HG03097 (cell line): ENCODE data around the gene TMEM231.
"Not testable (repeated sequence)": the region's sequence is repeated elsewhere in the genome, so short reads cannot be mapped to it uniquely, and the experiment has no call there.

Experiments used
- ATAC-seq: cut with Tn5 transposase; IDR thresholded peaks from one replicate; pipeline ENCODE4 v1.9.1; 2021; ENCODE audit not compliant: unreplicated experiment, low FRiP score

The TMEM231 gene

DNA sequence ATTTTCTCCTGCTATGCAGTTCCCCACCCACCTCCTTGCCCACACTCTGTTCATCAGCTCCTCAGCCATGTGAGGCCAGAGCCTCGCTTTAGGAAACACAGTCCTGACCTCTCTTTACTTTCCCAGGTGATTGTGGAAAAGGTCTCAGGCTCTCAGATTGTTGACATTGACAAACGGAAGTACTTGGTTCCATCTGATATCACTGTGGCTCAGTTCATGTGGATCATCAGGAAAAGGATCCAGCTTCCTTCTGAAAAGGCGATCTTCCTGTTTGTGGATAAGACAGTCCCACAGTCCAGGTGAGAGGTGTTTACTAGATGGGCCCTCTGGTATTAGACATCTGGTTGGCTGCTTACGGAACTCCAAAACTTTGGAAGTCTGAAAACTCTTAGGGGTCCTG lies 11.9 kb upstream of the TMEM231 start:
- no peak for ATAC-seq

DNA sequence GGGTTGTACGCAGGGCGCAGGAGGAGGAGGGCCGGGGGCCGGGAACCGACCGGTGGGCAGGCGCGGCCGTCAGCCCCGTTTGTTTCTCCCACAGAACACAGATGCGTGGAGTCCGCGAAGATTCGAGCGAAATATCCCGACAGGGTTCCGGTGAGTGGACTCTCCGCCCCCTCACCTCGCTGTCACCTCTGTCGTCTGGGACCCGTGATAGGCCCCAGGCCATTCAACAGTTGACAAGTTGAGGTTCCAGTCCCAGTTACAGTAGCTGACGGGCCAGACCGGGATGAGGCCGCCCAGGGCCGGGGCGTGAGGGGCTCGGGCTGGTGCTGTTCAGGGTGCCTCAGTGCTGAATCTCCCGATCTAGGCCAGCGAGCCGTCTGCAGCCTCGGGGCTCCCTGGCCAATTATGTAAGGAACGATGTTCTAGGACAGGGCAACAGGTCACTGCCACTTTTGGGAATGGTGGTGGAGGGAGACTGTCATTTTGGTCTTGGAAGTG lies 10.8 kb upstream of the TMEM231 start:
- peak; percentile 4 for ATAC-seq

DNA sequence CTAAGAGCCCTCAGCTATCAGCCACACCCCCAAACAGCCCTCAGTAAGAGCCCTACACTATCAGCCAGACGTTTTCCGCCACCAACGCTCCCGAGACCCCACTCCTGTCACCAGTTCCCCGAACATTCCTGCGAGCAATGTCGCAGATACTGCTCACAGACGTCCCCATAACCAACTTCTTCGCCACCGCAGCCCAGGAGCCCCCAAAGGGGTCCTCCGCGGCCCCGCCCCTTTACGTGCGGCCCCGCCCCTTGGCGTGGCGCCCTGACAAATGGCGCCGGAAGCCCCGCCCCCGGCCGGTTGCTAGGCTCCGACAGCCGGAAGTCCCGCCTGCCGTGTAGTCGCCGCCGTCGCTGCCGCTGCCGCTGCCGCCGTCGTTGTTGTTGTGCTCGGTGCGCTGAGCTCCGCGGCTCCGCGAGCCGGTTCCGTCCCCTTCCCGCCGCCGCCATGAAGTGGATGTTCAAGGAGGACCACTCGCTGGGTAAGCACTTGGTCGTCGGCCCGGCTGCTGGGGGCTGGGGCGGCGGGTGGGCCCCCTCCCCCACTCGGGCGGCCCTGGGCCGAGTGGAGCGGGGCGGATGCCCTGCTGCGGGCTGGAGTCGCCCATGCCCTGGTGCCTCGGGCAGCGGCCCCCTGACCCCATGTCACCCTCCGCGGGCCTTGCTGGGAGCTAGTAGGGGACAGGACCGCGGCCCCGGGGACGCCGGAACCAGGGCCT lies 10.1 kb upstream of the TMEM231 start, which contains the start of gene GABARAPL2:
GABARAPL2 (plus strand) TSS at position 340 of the 718 bp plus-strand sequence; CDS start at position 448, 108 bp downstream.
- peak; percentile 61 for ATAC-seq

DNA sequence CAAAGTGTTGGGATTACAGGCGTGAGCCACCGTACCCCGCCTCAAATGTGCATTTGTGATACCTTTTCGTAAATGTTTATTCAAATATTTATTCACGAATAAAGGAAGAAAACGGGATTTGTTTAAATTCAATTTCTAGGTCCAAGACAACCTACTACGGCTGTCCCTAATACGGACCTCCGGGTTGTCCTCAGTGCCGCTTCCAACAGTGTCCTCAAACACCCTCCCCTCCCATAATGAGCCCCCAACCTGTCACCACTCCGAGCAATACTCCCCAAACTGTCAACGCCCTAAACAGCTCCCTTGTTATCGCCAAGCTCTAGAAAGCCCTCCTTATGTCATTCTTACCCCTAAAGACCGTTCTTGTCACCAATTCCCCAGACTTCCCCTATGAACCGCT lies 9.6 kb upstream of the TMEM231 start:
- no peak for ATAC-seq

DNA sequence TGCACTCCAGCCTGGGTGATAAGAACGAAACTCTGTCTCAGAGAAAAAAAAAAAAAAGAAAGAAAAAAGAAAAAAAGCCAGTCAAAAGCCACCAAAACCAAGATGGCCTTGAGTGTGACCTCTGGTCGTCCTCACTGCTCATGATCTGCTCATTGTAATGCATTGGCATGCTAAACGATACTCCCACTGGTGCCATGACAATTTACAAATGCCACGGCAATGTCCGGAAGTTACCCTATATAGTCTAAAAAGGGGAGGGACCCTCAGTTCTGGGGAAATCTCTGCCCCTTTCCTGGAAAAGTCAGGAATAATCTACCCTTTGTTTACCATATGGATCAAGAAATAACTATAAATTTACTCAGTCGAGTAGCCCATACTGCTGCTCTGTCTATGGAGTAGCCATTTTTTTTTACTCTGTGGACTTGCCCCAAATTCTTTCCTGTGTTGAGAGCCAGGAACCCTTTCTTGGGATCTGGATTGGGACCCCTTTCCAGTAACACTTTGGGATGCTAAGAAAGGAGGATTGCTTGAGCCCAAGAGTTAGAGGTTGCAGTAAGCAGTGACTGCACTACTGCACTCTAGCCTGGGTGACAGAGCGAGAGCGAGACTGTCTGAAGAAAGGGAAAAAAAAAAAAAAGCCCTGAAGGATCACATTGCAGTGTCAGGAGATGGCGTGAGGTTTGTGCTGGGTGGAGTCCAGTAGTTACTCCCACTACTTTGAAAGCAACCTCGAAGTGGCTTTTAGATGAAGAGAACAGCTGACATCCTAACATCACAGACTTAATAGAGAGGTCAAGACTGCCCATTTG lies 3.7 kb upstream of the TMEM231 start:
- no peak for ATAC-seq

DNA sequence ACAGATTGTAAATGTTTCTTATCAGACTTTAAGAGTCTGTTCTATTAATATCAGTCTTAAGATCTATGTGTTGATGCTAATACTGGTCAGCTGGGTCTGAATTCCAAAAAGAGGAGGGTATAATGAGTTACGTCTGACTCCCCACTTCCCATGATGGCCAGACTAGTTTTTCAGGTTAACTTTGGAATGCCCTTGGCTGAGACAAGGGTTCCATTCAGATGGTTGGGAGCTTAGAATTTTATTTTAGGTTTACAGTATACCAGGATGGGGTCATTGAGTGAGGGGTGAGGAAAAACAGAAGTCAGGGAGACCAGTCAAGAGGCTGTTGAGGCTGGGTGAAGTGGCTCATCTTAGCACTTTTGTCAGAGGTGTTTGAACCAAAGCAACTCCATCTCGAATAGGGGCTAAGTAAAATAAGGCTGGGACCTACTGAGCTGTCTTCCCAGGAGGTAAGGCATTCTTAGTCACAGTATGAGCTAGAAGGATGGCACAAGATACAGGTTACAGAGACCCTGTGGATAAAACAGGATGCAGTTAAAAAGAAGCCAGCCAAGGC lies 2.9 kb upstream of the TMEM231 start:
- ATAC-seq, result no peak

DNA sequence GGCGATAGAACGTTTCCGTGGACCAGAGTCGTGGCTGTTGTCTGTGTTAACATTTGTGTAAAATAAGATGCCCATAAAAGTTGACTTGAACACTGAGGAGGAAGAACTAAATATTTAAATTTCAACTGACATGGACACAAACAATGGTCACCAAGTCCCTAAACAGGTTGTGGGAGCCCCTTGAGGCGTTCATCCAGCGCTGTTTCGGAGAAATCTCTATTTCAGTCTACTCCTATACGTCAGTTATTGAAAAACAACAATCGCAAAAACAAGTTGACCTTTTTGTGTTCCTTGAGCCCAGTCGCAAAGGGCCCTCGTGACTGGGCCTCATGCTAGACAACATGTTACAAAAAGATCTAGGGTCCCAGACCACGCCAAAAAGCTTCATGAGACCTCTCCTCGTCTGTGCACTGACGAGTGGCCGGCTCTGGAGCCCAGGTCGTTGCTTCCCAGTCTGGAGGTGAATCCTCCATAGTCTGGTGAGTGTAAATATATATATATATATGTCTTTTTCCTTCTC lies 439 bp upstream of the TMEM231 start:
- no peak for ATAC-seq

DNA sequence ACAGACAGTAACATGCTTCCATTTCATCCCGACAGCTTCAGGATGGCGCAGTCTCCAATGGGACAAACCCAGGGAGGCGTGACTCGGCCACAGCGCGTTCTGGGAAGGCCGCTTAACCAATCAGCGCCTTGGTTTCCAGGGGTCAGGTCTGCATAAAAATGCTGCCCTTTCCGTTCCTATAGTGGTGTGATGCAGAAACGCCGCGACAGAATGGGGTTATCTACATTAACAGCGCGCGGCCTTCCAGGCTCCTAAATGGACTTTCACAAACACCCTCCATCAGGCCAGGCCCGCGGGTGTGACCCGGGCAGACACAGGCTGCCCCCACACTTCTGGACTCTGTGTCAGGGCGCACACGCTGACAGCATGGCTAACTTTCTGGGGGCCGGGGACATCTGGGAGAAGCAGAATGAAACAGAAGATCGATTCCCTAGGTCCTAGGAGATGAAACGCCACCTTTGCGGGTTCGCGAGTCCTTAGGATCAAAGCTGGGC lies 792 bp downstream of the TMEM231 start:
- ATAC-seq, result peak; percentile 17

DNA sequence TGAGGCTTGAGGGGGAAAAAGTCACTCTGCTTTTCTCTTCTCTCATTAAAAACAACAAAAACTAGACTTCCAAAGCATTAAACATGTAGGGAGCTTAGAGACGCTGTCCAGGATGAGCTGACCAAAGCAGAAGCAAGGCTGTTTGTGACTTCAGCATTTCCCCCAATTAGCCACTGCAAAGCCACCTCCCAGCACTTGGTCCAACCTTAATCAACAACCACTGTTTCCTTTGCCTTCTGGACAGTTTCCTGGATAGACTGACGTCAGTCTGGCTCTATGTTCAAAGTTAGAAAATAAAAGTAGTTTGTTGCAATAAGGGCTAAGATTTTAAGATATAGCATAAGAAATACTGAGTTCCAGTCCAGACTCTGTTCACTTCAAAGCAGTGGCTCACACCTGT lies 3.1 kb downstream of the TMEM231 start:
- no peak for ATAC-seq

DNA sequence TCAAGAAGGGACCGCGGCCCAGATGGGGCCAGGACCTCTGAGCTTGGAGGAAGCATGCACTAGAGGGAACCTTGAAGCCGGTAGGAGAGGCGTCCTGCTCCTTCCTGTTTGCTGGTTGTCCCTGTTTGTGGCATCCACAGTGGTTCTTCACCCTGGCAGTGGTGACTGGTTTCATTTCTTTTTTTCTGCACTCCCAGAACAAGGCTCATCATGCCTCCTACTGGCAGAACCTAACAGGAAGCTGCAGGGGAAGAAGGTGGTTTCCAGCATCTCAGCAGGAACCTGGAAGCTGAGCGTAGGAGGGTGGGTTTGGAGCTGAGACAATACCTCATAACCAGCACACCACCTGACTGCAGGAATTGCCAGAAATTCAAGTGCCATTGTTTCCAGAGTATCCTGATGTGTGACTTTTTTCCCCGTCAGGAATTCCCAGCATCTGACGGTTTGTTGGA lies 5.8 kb downstream of the TMEM231 start:
- ATAC-seq, result peak; percentile 77

DNA sequence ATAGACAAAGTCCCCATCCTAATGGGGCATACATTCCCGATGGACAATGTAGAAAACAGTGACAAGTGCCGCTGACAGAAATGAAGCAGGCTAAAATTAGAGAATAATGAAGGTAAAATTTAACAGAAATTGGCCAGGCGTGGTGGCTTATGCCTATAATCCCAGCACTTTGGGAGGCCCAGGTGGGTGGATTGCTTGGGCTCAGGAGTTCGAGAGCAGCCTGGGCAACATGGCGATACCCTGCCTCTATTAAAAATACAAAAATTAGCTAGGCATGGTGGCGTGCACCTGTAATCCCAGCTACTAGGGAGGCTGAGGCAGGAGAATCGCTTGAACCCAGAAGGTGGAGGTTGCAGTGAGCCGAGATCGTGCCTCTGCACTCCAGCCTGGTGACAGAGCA lies 7.6 kb downstream of the TMEM231 start:
- not testable (repeated sequence) for ATAC-seq

DNA sequence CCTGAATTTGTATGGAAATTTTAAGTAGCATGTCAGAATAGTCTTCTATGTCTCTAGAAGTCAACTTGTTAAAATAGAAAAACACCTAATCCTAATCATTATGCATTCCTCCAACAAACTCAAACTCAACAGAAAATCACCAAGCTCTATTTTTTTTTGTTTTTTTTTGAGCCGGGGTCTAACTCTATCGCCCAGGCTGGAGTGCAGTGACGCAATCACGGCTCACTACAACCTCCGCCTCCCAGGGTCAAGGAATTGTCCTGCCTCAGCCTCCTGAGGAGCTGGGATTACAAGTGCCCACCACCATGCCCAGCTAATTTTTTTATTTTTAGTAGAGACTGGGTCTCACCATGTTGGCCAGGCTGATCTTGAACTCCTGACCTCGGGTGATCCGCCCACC lies 9.8 kb downstream of the TMEM231 start:
- ATAC-seq, result no peak

DNA sequence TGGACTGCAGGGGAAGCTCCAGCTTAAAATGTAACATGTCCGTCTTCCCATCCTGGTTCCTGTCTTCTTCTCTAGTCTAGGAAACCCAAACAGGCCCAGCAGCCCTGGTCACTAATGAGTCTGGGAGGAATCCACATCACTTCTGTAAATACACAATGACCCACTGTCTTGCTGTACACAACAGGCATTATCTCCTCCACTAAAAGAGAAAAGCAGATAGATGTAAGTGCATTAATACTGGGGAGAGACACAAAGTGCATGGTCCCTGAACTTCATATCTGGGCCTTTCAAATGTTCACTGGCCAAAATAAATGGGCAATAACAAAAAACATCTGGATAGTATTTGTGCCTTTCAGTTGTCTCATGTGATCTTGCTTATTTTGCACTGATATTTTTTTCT lies 10.2 kb downstream of the TMEM231 start:
- not testable (repeated sequence) for ATAC-seq

DNA sequence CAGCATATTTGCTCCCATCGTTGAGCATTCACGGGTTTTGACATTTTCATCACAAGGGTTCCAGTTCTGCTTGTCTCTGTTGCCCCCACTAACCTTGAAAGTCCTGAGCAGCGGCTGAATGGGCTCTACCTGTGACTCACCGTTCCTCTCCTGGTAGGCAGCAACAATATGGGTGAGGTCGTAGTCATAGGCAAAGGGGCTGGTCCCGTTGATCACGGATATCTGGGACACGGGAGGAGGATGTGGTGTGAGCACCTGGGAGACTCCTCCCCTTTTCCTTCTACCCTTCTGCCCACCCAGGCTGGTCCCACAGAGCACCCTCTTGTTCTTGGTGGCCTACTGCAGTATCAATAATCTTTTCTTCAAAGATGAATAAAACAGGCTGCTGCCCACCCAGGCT lies 13.6 kb downstream of the TMEM231 start:
- ATAC-seq, result not testable (repeated sequence)

DNA sequence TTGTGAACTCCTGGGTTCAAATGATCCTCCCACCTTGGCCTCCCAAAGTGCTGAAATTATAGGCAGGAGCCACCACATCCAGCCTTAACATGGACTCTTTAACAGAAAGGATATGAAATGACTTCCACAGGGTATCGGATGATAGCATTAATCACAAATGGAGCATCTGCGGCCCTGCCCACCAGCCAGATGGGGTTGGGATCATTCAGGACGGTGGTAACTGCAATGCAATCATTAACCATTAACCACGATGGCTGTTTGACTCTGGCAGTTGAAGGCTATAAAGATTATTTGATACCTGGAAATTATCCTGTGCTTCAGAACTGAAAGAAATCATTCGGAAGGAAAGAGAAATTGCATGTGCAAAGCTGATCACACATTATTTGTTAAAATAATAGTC lies 14.8 kb downstream of the TMEM231 start:
- ATAC-seq, result no peak

DNA sequence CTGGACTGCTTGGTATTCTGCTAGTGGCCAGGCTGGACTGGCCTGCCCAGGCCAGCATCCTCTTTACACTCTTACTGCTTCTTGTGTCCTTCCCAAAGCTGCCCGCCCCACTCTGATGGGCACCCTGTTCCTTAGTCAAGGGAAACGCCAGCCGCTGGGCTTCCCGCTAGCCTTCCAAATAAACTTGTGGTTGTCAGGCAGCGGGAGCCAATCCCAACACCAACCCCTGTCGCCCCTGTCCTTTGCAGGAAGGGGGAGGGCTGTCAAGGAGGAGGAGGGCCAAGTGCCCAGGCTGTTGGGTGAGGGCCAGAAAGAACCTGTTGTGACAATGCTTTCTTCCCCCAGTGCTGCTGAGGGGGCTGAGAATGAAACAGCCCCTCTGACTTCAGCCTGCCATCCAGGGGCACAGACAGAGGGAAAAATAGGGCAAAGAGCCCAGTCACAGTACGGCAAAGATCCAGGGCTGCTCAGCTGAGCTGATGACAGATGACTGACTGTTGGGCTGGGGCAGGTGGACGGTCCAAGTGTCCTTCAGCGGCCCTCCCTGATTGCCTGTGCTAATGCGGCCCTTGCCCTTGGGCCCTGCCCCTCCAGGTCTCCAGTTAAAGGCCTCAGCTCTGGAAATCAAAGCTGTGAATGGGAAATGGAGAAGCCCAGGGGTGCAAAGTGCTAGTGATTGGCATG lies 17.0 kb downstream of the TMEM231 start:
- not testable (repeated sequence) for ATAC-seq

DNA sequence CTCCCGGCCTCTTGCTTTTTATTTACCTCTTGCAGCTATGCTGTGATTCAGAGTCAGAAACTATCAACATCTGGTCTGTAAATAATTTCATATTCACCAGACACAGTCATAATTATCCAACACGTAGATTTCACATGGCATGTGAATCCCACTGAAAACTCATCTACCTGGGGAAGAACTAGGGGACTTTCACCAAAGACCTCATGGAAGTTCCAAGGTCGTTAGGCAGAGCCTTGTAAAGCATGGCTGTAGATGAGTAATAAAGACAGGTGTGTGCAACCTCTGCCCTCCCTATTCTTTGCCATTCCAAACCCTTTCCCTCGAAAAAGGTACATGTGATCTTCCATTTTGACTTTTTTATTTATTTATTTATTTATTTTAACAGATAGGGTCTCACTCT lies 18.3 kb downstream of the TMEM231 start:
- ATAC-seq, result no peak

DNA sequence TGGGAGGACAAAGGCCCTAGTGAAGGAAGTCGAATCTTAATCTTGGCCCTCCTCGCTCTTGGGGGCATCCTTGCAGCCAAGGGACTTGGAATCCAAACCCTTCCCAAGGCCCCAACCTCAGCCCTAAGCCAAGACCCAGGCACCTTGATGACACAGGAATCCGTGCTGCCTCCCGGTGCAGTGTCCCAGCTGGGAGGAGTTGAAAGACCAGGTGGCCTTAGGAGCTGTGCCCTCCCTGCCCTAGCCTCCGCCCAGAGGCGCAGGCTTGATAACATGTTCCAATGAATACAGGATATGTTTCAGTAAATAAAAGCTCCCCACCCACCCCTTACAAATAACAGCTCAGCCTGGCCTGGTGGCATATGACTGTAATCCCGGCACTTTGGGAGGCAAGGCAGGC lies 20.2 kb downstream of the TMEM231 start, which contains the start of gene CHST5:
CHST5 (minus strand) TSS at position 208 of the 400 bp plus-strand sequence. CDS start 5,724 bp downstream, outside the sequence.
- ATAC-seq, result no peak

DNA sequence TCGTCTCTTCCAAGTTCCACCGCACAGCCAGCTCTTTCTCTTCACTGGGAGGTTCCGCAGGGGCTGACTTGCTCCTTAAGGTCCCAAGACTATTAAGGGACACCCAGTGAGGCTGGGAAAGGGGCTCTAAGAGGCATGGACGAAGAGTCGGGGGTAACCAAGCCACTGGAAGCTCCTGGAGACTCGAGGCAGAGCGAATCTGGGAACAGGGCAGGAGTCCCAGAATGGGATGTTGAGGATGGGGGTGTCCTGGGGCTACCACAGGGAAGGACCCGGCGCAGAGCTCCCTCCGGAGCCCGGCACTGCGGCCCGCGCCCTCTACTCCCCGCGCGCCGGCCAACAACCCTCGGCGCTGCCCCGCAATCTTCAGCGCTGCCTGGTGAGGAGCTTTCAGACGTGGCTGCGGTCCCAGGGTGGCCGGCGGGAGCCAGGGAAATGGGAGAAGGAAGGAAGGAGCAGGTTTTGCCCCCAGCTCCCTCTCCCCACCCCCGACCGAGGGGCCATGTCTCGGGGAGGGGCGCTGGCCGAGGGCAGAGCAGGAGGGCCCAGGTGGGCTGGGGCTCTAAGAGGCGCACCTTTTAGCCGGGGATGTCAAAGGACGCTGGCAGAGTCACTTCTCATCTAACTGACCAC lies 20.7 kb downstream of the TMEM231 start:
- no peak for ATAC-seq
